Suppressor macrophage treated with lipopolysaccharide for 4 hours (primary cell): ENCODE data around the gene CD2.

Source experiments
- DNase-seq: peaks from one replicate; pipeline ENCODE4 v3.0.0-alpha.2; 2020

The CD2 gene

DNA sequence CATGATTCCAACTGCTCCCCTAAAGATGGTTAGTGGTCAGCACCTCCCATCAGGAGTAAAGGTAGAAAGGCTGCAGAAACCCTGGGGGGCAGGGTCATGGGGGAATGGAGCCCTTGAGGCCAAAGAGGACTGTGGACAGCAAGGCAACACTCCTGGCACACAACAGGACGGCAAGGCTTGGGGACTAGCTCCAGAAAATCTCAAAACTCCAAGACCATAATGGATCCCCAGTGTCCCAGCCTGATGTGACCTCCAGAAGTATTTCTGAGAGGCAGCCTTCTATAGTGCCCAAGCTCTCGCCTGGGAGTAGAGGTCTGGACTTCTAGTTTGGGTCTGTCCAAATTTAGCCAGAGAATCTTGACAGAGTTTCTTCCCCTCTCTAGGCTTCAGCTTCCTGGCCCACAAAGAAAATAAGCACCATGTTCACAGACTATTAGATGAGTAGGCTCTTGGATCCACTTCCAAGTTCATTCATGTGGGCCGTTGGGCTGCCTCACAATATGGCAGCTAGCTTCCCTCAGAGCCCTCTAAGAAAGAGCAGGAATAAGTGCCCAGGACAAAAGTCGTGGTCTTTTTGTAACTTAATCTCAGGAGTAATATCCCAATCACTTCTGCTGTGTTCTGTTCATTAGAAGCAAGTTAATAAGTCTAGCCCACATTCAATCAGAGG lies 6.9 kb downstream of the CD2 start:
- no peak for DNase-seq

DNA sequence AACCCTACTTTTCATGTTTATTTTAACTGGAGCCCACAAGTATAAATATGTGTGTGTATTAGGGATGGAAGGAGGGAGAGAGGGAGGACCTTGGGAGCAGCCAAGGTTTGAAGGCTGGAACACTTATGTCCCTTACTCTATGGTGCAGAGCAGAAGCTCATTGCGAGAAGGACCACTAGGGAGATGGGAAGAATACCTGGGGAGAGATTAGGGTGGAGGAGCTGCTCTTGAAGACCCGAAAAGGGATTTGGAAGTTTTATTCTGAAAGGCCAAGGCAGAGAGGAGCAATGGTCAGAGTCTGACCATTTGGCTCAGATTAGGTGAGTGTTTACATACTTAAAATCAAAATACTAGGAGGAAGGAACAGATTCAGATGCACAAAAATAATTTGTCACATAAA lies 8.1 kb downstream of the CD2 start:
- DNase-seq, result no peak

DNA sequence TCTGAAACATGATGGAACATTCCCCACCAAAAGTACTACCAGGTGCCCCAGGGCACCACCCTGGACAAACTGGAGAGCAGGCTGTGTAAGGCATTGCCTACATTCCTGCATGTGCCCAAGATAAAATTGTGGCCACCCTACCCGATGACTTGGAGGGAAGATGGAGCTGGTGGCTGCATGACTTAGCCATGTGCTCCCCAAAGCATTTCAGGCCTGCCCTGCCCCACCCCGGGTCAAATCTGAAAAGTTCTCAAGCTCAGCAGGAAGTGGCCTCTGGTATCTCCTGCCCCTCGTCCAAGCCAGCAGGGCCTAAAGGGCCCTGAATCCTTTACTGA lies 8.5 kb downstream of the CD2 start:
- DNase-seq, result no peak

DNA sequence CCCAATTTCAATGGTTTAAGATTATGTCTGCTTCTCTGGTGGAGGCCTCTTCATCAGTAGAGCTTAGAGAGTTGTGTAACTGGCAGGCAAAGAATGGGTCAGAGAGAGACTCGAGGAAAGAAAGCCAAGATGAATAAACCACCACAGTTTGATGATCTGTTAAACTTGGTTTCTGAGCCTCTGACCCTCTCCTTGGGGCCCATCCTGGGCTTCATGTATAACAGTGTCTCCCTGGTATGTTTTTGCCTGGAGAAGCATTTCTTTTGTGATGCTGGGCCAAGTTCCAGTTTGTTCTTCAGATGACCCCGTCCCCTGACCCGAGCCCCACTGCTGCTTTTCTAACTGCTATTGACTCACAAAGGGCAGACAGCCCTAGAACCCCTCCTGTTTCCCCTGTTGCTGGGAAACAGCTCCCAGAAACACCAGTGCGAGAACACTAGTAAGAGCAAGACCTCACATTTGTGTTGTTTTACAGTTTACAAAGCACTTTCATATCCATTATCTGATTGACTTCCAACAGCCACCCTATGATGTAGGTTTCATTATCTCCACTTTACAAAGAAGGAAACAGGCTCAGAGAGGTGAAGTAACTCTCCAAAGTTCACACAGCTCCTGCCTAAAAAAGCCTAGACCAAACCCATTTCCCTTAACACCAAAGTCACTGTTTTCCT lies 9.0 kb downstream of the CD2 start:
- no peak for DNase-seq

DNA sequence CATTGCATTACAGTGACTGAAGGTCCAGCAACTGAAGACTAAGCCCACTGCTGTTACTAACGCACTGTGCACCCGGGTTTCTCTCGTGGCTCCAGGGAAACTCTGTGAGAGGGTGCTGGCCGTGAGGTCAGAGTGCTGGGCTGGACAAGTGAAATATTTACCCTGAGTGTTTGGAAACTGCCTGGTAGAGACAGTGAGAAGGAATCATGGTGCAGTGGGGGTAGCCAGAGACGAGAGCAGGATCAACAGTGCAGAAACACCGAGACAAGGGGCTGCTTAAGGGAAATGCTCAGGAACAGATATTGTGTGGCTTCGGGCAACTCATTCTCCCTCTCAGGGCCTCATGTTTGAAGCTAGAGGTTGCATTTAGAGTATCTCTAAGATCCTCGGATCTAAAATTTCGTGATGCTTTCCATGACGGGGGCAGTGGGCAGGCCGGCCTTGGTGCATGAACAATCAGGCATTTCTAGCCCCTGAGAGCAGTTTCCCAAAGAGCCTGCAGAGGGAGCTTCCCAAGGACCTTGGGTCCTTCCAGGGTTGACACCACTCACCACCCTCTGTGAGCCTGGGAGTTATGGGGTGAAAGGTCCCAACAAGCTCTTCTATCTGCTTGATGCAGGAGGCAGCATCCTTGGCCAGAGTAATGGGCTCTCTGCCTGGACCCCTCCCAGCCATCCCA lies 9.7 kb downstream of the CD2 start:
- peak; percentile 28 for DNase-seq

DNA sequence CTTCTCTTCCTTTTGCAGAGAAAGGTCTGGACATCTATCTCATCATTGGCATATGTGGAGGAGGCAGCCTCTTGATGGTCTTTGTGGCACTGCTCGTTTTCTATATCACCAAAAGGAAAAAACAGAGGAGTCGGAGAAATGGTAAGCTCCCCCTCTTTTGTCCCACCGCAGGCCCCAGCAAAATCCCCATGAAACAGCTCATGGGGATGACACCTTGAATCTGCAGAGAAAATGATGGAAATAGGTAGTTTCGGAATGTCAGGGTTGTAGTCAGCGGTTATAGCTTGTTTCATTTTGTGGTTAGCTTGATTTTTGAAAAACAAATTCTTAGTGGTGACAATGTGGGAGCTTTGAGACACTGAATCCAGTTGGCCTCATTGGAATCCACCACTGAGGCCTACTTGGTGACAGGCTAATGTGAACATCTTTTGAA lies 10.3 kb downstream of the CD2 start:
- no peak for DNase-seq

DNA sequence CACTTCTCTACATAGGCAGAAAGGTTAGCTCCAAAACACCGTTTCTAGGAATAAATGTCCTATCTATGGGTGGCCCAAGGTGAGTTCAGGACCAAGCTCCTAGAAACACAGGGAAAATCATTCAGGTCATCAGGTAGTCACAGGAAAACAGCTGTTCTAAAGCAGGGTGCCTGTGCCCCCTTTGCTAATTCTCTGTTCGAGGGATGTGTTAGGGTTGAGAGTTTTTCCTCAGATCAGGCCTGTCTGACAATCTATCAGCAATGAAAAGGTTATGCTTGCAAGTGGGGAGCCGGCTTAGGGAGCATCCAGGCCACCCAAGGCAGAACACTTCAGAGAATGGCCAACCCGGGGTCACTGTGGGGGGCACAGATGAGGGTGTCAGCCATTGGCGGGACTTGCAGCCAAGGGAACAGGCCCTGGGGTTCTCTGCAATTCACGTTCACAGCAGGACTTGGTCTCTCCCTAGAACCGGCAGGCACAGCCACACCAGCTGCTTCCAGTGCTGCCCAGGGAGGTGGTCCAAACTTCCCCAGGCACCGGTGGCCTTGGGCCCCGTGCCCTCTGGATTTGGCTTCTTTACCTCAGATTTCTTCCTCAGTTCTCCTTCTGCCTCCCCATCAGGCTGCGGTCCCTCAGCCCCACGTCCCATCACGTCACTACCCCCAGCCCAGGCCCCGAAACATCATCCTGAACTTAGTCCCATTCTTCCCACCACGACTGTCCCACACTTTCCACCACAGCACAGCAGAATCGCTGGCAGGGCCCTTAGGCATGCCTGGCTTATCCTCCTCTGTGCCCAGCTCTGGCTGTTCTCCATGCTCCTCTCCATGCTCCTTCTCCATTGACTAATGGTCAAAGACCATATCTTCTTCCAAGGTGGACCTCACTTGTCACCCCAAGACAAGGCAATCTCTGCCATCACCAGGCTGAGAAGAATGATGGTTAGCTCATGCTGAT lies 11.0 kb downstream of the CD2 start:
- no peak for DNase-seq

DNA sequence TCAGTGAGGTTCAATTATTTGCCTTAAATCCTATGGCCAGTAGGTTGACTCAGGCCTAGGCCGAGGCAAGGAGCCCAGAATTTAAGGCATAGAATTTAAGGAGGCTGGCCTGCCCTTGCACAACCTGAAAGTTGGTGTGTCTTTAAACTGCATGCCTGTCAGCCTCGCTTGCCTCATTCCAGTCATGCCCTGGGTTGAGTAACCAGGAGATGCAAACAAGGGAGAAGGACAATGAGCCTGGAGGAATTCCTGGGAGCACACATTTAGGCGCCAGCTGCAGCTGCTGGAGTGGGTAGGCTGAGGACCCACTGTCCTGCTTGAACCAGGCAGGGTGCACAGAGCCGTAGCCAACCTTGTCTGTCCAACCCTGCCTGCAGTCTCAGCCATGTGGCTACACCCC lies 11.7 kb downstream of the CD2 start:
- DNase-seq, result peak; percentile 37

DNA sequence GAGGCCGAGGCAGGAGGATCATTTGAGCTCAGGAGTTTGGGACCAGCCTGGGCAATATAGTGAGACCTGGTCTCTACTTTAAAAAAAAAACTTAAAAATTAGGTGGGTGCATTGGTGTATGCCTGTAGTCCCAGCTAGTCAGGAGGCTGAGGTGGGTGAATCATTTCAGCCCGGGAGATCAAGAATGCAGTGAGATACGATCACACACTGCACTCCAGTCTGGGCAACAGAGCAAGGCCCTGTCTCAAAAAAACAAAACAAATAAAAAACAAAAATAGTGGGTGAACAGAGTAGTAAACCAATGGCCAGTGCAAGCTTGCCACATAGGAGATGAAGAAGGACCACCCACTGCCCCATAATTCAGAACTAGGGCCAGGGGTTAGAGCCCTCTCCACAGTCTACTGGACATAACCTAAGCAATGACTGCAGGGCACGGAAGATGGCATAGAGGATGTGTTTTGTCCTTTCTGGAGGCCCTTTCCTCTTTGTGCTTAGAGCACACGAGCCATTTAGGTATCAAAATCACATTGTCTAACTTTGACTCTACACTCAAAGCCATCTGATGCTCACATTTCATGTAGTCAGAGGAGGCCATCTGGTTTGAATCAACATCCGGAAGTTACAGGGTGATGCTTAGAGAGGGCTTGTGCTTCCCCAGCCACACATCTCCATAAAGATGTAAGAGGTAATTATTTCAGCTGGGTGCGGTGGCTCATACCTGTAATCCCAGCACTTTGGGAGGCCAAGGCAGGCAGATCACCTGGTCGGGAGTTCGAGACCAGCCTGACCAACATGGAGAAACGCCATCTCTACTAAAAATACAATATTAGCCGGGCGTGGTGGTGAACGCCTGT lies 12.6 kb downstream of the CD2 start:
- DNase-seq, result no peak

DNA sequence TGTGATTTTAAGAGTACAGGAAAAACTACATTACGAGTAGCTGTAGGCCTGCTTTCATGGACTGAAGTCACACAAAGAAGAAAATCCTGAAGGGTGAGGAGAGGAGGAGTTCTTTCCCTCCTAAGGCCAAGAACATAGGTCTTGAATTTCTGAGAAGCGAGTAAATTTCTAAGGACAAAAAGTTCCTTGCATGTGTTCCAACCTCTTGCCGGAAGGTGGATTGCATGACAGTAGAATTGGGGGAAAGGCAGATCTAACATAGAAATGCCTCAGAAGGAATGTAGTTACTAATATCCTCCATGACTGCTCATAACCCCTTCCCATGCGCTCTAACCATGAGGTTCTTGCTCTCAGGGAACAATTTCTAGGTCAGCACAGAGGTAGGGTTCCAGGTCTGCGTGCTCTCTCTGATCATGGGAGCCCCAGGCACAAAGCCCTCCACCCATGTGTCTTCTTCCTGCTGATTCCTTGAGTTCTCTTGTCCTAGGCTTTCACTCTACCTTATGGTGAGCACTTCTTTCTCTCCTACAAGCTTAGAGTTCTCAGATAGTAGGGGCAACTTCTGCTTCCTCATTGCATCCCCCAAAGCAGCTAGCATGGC lies 13.7 kb downstream of the CD2 start:
- DNase-seq, result no peak

DNA sequence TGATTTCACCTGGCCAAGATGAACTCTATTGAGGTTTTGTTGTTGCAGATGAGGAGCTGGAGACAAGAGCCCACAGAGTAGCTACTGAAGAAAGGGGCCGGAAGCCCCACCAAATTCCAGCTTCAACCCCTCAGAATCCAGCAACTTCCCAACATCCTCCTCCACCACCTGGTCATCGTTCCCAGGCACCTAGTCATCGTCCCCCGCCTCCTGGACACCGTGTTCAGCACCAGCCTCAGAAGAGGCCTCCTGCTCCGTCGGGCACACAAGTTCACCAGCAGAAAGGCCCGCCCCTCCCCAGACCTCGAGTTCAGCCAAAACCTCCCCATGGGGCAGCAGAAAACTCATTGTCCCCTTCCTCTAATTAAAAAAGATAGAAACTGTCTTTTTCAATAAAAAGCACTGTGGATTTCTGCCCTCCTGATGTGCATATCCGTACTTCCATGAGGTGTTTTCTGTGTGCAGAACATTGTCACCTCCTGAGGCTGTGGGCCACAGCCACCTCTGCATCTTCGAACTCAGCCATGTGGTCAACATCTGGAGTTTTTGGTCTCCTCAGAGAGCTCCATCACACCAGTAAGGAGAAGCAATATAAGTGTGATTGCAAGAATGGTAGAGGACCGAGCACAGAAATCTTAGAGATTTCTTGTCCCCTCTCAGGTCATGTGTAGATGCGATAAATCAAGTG lies 14.3 kb downstream of the CD2 start:
- no peak for DNase-seq

DNA sequence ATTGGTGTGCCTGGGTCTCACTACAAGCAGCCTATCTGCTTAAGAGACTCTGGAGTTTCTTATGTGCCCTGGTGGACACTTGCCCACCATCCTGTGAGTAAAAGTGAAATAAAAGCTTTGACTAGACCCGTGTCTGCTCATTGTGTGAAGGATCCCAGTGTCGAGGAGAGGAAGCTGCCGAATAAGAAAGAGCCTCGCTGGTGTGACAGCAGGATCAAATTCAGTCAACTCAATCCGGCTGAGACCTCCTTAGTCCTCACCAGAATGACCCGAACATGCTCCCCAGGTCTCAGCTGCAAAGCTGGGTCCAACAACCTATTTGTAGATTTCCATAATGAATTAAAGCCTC lies 14.8 kb downstream of the CD2 start:
- no peak for DNase-seq

DNA sequence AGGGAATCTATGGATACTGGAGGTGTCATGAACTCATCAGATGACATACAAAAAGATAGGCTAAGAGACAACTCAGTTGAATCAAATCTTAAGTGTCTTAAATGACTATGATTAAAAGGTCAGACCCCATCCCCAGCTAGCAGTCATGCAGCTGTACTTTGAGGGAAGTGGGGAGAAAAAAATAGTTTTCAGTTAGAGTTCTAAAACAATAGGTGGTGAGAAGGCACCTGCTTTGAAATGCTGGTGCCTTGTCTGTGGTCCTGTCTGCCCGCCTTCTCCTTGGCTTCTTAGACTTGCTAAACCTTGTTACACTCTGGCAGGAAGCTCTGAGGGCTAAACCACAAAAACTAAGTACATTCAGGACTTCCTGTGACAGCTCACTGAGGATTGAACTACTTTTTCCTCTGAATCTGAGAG lies 15.3 kb downstream of the CD2 start:
- peak; percentile 25 for DNase-seq

DNA sequence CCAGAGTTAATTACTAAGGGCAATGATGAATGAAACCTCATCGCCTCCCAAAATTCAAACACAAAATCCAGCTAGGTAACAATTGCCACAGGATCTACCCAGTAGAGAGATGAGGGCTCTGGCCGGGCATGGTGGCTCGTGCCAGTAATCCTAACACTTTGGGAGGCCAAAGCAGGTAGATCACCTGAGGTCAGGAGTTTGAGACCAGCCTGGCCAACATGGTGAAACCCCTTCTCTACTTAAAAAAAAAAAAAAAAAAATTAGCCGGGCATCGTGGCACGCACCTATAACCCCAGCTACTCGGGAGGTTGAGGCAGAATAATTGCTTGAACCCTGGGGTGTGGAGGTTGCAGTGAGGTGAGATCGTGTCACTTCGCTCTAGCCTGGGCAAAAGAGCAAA lies 15.8 kb downstream of the CD2 start:
- DNase-seq, result no peak

DNA sequence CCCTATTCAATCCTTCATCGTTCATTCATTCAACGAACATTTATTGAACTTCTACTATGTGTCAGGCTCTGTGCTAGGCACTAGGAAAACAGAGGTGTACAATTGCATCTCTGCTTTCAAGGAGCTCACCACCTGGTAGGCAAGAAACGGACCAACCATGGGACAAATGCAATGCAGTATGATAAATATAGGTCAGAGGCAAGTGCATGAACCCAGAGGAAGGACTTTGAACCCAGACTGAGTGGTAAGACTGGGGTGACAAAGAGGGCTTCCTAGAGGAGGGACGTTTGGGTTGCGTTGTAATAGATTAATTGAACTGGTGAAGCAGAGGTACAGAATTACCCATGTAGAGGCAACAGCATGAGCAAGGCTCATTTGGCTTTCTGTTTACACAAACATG lies 16.4 kb downstream of the CD2 start:
- DNase-seq, result no peak

DNA sequence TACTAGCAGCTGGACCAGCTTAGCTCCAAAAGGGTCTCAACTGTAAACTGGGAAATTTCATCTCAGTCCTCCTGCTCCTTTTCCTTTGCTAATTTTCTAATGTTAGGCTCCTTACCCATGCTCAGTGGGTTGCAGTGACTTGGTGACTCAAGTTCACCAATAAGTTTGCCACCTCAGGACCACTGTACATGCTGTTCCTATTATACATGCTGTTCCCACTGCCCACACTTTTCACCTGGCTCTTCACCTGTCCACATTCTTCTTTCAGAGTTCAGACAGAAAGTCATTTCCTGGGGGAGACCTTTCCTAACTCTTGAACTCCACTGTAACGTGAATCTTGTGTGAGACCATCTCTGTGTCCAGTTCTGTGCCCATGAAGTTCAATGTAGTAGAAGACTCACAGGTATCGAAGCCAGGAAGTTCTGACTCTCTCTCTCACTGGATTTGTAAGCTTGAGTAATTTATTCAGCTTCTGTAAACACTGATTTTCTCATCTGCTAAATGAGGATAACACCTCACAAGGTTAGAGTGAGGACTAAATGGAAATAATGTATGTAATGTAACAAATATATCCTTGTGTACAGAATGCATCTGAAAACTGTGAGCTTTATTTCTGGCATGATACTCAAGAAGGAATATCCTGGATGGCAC lies 17.9 kb downstream of the CD2 start:
- no peak for DNase-seq

DNA sequence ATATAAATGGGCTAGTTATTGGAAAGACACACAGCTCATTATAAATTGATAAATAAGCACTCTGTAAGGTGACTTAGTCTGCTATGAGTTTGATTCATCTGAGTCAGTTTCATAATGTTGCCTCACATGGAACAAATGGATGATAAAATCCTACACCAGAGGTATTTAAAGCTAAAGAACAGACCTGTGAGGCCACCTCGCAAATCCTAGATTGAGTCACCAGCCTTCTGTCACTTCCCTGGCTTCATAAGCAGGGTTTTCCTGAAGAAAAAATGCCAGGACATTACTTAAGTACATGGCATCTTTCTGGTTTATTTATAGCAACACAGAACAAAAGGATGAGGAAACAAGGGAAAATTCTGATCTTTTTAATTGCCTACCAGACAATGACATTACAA lies 18.4 kb downstream of the CD2 start:
- no peak for DNase-seq

DNA sequence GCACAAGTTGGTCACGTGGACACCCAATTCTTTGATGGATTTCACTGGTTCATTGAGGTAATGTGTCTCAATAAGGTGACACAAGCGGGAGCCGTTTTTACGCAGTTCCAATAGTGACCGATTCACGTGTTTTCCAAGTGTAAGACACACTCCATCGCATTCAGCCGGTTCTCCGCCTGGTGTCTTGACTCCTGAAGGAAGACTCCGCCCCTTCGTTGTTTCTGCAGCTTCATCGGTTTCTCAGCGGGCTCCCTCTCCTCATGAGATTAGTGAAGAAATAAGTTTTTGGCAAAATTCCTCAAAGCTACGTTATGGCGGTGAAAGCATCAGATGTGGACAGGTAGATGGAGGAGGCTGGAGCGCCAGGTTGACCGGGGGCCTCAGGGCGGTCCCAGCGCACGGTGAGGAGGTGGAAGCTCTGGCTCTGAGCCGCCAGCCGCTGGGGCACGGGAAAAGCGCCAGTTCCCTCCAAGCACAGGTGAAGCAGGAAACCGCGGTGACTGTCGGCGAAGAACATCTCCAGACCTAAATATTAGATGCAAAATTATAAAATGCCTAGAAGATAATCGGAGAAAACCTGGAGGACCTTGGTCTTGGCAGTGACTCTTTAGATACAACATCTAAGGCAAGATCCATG lies 21.0 kb downstream of the CD2 start:
- DNase-seq, result no peak

DNA sequence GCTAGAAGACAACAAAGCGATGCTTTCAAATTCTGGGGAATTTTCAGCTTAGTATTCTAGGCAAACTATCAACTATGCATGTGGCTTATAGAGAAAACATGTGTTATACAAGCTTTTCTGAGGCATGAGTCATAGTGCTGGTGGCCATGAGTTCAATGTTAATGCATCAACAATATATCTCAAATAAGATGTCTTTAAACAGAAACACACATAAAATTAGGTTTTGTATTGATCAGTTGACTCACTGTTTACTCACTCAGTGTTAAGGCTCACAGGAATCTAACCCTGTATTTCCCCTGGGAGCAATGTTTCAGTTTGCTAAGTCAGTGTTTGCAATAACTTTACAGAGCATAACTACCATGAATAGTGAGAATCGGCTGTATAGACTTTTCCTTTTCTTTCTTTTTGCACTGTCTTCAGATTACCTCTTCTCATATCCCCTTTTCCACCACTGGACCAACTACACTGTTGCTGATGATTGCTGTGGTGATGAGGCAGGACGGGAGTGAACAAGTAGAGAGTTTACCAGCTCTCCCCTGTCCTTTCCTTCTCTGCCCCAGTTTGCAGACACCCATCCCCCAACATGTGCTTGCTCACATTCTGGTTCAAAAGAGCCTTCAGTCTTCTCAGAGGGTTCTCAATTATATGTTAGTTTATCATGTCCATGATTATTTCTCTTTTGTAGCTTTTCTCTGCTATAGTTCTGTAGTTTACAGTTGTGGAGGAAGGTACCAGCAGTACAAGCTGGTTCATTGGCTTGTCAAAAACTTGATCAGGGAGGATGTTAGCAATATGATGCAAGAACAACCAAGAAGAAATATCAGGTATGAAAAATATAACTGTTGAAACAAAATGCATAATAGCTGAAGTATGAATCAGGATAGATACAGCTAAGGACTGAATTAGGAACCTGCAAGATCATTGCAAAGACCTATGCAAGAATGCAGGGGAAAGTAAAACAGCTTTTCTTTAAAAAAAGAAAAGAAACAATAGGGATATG lies 23.9 kb downstream of the CD2 start:
- DNase-seq, result no peak
